Stimulated activated CD4-positive, alpha-beta T cell treated with anti-CD3 and anti-CD28 coated beads, Interleukin-1b, Interleukin-23, amount 100 ng/mL, for 1 hour (primary cell): ENCODE results near the gene ADGRE2.

ENCODE experiments used
- DNase-seq, 2 donors: peaks; one replicate each; pipeline ENCODE4 v3.0.0-alpha.2; 2020; ENCODE audit warnings: low read depth in 2 of 2

Gene ADGRE2

GRCh38 chr19:14735915-14736314, 42.4 kb downstream of the ADGRE2 start:
- no peak for DNase-seq

DNA sequence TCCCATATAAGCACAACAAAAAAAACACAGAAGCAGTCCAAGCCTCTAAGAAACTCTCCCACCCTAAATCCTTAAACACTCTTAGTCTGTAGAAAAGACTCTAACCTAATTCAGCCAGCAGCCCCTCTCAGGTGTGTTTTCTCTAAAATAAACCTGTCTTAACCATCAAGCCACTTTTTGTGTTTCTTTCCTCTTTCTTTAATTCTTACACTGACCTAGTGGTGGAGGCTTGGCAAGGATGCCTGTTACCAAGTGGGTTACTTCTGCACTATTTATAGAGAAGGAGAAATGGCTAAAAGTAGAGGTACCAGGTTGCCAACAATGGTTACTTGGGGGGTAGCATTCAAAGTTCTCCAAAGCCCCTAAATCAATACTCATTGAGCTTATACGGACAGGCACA, 44.8 kb downstream of the ADGRE2 start:
- no peak for DNase-seq

GRCh38 chr19:14732510-14732909, 45.9 kb downstream of the ADGRE2 start:
- no peak for DNase-seq

- no peak for DNase-seq
These were observed 47.2 kb downstream of the ADGRE2 start for GRCh38 chr19:14731200-14731599.

GRCh38 chr19:14728595-14728994, 49.8 kb downstream of the ADGRE2 start:
- no peak for DNase-seq

- no peak for DNase-seq
These were observed 56.2 kb downstream of the ADGRE2 start for GRCh38 chr19:14722127-14722526.

DNA sequence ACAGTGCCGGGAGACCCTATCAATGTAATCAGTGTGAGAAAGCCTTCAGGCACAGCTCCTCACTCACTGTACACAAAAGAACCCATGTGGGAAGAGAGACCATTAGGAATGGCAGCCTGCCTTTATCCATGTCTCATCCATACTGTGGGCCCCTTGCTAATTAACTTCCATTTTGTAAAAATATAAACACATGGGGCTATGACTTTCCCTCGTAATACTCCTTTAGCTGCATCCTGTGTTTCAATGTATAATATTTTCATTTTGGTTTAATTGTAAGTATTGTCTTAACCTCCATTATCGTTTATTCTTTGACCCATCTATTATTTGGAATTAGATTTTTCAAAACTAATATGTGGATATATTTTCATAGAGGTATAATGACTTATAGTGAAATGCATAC, 59.2 kb downstream of the ADGRE2 start:
- no peak for DNase-seq

DNA sequence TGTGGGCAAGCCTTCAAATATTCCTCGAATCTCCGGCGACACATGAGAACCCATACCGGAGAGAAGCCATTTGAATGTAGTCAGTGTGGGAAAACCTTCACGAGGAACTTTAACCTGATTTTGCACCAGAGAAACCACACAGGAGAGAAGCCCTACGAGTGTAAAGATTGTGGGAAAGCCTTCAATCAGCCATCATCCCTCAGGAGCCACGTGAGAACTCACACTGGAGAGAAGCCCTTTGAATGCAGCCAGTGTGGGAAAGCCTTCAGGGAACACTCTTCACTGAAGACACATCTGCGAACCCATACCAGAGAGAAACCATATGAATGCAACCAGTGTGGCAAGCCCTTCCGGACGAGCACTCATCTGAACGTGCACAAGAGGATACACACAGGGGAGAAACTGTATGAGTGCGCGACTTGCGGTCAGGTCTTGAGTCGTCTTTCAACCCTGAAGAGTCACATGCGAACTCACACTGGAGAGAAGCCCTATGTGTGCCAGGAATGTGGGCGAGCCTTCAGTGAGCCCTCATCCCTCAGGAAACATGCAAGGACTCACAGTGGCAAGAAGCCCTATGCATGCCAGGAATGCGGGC, 59.7 kb downstream of the ADGRE2 start:
- no peak for DNase-seq

GRCh38 chr19:14715841-14716240, 62.5 kb downstream of the ADGRE2 start:
- no peak for DNase-seq

DNA sequence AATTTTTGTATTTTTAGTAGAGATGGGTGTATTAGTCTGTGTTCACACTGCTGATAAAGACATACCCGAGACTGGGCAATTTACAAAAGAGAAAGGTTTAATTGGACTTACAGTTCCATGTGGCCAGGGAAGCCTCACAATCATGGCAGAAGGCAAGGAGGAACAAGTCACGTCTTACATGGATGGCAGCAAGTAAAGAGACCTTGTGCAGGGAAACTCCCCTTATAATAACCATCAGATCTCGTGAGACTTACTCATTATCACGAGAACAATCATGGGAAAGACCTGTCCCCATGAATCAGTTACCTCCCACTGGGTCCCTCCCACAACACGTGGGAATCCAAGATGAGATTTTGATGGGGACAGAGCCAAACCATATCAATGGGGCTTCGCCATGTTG, 73.9 kb downstream of the ADGRE2 start:
- DNase-seq: no peak

- no peak for DNase-seq
These were observed 74.5 kb downstream of the ADGRE2 start for GRCh38 chr19:14703833-14704232.

DNA sequence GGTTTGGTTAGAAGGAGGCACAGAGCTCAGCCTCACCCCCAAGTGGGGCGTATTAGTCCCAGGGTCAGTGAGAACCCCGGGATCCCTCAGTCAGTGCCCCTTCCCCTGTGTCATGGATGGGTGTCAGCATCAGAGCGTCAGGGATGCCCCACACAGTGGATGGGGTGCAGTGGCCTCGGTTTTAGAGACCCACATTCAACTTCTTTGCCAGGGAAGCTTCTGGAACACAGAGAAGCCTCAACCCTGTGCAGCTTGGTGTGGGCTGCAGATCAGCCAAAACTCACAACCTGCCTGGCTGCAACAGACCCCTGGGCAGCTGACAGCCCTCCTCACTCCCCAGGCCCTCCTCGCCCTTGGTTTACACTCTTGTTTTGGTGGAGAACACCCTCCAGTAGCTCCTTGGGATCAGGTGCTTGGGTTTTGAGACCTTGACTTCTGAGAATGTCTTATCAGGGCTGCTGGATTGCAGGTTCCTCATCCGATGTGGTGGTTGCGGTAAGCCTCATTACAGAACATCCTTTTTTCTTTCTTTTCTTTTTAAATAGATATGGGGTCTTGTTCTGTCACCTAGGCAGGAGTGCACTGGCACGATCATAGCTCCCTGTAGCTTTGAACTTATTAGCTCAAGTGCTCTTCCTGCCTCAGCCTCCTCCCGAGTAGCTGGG, 77.5 kb downstream of the ADGRE2 start:
- no peak for DNase-seq

- no peak for DNase-seq
These were observed 78.7 kb downstream of the ADGRE2 start for GRCh38 chr19:14699641-14700040.

GRCh38 chr19:14695471-14695870, 82.9 kb downstream of the ADGRE2 start:
- DNase-seq: no peak

- DNase-seq: no peak
These were observed 83.6 kb downstream of the ADGRE2 start for GRCh38 chr19:14694641-14695266.

DNA sequence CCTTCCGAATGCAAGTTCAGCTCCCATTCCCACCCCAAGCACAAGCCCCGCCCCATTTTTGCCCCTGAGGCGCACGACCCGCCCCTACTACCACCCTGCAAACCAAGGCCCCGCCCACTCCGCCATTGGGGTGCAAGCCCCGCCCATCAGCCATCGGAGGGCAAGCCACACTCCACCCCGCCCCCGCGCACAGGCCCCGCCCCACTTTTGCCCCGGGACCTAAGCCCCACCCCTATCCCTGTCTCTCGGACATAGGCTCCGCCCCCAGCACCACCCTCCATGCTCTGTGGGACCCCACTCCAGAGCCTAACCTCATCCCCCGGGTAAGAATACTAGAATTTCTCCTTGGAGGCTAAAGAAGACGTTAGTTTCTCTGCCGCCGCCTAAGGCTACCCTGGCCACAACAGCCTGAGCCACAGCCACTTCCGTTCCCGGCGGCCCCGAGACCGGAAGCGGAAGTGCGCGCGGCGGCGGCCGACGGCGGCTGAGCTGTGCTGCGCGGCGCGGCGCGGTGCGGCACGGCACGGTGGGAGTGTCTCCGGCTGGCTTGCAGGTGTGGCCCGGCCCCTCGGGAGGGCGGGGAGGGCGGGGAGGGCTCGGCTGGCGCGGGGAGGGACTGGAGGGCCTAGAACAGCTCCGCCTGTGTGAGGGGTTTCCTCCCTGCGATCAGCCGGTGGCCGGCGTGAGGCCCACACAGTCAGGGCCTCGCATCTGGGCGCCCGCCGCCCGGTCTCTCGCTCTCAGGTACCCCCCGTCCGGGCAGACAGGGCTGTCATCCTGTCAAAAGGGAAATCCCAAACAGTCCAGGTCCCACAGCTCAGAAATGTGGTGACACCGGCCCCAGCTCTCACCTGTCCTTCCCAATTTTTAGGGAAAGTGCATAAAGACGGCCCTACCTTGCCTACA, 88.5 kb downstream of the ADGRE2 start, which contains the start of gene ZNF333:
ZNF333 (plus strand) TSS at position 451 of the 906 bp plus-strand sequence. CDS start 3,444 bp downstream, outside the sequence.
- peak; percentile 98 to 100 for DNase-seq

DNA sequence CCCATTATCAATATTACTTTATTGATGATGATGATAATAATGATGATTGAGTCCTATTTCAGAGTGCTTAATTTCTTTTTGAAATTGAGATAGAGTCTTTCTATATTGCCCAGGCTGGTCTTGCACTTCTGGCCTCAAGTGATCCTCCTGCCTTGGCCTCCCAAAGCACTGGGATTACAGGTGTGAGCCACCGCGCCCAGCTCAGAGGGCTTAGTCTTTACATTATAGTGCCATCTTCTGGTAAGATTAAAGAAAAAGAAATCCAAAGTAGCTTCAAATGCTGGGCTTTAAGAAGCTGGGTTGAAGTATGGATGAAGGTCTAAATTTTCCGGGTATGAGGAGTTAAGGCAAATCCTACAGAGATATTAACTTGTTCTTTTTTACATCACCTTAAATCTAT, 91.9 kb downstream of the ADGRE2 start:
- DNase-seq: no peak

GRCh38 chr19:14683439-14683838, 94.9 kb downstream of the ADGRE2 start:
- DNase-seq: no peak
